NCI-H2107 treated with DMSO at 0.1 percent for 48 hours (cell line): ENCODE measurements around the gene GART.
"Not testable (repeated sequence)": the region's sequence is repeated elsewhere in the genome, so short reads cannot be mapped to it uniquely, and the experiment has no call there.

ENCODE experiments used
- DNase-seq: peaks from one replicate; lab custom pipeline; 2025; ENCODE audit not compliant: unreplicated experiment; lab: John Stamatoyannopoulos, UW

GART gene

GRCh38 chr21:33541756-33542639, at the start of gene GART:
Gene GART, minus strand, starts transcription at chr21:33542117. Its CDS starts 2,802 bp downstream, at chr21:33539315.
- peak; percentile 84 for DNase-seq

DNA sequence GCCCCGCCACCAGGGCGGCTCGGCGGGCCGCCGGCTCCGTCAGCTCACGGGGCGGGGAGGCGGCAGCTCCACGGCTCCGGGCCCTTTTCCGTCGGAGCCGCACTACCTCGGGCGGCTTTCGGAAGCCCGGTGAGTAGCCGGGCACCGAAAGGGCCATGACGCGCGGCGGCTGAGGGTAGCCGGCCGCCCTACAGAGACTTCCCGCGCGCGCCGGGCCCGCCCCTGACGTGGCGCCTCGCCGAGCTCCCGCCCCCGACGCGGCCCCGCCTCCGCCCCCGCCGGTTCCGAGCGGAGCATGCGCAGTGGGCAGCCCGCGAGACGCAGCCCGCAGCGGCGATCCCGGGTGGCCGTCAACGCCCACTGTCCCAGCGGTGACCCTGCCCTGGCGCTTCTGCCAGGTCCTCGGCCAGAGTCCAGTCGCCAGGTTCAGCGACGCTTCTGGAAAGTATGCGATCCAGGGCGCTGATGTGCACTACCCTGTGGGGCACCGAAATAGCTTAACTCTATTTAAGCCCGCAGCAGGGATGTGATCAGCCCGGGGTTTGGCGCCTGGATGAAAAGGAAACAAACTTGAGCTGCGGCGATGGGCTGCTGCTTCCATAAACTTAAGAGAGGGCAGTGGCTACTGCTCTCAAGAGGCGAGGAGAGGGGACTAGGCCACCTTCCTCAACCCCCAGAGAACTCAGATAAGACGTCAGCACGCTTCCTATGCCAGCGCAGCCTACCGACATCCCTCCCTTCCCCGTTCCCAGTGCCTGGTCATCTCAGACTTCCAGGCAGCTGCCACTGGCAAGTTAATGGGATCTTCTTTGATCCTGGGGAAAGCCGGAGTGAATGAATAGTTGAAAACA, 46.8 kb upstream of the GART start, which contains the start of gene DONSON:
DONSON (minus strand) TSS at position 200 of the 851 bp plus-strand sequence; CDS start at position 157, 43 bp downstream.
- DNase-seq: peak; percentile 62

DNA sequence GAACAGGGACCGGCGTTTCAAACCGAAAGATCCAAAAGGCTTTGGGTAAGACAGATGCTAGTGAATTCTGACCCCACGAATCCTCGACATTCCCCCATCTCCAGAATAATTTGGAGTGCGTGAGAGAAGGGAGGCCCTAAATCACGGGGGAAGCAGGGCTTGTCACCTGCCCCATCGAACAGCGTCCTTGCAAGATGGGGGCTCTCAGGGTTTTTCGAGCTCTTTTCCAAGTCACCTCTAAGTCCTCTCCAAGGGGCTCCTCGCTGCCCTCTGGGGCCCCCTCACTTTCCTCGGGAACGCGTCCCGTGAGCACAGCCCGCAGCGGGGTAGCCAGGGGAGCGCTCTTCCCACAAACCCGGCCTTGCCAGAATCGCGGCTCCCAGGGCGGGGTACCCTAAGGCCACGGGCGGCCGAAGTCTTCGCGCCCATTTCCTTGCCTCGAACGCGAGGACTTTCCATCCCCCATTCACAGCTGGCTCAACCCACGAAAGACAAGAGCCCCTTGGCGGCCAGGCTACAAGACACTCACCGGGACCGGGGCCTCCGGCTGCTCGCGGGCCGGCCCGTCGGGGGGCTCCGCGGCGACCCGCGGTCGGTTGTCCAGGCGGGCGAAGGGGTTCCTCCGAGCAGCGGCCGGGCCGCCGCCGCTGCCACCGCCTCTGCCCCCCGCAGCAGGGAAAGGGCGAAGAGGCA, 46.0 kb upstream of the GART start:
- DNase-seq: no peak

GRCh38 chr21:33586927-33587326, 45.0 kb upstream of the GART start:
- DNase-seq: no peak

GRCh38 chr21:33584455-33584854, 42.5 kb upstream of the GART start:
- no peak for DNase-seq

DNA sequence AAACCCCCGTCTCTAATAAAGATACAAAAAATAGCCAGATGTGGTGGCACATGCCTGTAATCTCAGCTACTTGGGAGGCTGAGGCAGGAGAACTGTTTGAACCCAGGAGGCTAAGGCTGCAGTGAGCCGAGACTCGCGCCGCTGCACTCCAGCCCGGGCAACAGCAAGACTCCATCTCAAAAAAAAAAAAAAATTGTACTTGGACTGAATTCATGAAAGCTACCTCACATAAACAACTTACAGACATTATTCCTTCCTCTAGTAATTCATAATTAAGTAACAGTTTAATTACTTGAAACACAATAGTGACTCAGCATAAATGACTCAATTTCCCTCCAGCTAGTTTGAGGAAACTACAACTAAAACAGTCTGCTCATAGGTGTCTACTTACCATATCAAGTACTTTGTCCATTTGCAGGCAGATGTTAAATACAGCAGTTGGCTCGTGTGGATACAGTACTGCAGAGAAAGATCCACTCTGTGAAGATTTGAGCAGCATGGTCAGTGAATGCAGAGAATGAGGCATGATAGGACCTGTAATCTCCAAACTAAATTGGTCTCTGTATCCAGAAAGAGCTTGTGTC, 37.1 kb upstream of the GART start:
- no peak for DNase-seq

- no peak for DNase-seq
Measured at GRCh38 chr21:33578214-33578613, 36.3 kb upstream of the GART start.

DNA sequence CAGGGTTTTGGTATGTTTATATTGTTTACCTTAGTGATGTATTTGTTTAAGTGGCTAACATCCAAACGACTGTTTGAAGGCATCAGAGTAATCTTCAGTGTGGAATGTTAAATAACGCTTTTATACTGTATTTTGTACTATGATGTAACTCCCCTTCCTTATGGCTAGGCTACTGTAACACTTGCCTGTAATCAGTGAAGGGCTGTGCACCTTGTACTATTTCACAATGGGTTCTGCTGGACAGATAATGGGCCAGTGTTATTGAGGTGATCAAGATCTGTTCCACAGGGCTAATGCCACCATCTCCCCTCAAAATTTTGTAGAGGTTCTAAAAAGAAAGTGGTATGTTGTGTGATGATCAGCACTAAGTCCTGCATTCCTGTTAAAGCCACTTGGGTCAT, 34.8 kb upstream of the GART start:
- DNase-seq: not testable (repeated sequence)

GRCh38 chr21:33572350-33572749, 30.4 kb upstream of the GART start:
- DNase-seq: no peak

GRCh38 chr21:33569991-33570390, 28.1 kb upstream of the GART start:
- no peak for DNase-seq

- DNase-seq: no peak
Measured at GRCh38 chr21:33568448-33568847, 26.5 kb upstream of the GART start.

GRCh38 chr21:33567914-33568313, 26.0 kb upstream of the GART start:
- no peak for DNase-seq

DNA sequence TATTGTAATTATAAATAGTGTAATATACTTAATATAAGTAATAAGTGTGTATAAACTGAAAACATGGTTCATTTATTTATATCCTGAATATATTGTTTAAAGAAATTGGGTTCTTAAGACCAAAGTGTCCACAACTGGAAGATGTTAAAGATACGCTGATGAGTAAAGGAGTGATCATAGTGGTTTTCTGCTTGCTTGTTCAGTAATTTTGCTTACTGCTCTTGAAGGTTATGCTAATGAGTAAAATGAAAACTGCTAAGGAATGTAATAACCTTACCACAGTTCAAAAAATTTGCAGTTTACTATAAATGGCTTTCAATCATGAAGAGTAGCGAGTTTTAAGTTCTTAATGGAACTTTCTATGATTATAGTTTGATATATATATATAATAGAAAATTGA, 24.6 kb upstream of the GART start:
- DNase-seq: no peak

DNA sequence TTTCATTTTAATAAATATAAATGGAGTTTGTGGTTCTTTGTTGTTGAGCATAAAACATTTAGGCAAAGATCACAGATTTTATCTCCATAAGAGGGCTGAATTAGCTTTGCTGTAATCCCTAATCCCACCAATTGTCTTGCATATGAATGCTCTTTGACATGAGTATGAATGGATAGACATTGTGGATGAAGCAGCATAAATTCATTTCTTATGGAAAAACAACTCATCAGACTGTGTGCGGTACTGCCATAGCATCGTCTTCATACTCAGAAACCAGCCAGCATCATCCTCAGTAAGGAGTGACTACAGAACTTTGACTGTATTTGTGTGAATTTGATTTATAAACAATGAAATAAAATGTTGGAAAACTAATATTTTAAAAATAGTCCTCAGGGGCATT, 20.5 kb upstream of the GART start:
- DNase-seq: no peak

- no peak for DNase-seq
Measured at GRCh38 chr21:33561373-33561772, 19.5 kb upstream of the GART start.

- no peak for DNase-seq
Measured at GRCh38 chr21:33560965-33561364, 19.0 kb upstream of the GART start.

GRCh38 chr21:33559813-33560212, 17.9 kb upstream of the GART start:
- no peak for DNase-seq

- DNase-seq: no peak
Measured at GRCh38 chr21:33558777-33559421, 17.0 kb upstream of the GART start.

DNA sequence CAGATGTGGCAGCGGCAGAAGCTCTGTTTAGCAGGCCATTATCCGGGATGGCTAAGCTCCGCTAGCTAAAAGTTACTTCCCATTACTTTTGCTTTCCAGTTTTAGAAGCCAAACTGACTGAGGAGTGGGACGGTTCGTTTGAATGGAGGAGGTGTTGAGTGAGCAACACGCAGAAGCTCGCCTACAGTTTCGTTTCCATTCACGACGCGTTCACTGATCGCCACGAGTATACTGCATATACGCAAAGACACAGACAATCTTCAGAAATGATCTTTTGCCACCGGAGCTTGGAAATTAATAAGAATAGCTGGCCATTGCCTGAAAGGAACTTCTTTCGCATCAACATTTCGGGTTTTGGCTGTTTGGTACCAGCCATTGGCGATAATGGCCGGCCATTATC, 15.5 kb upstream of the GART start:
- DNase-seq: no peak

DNA sequence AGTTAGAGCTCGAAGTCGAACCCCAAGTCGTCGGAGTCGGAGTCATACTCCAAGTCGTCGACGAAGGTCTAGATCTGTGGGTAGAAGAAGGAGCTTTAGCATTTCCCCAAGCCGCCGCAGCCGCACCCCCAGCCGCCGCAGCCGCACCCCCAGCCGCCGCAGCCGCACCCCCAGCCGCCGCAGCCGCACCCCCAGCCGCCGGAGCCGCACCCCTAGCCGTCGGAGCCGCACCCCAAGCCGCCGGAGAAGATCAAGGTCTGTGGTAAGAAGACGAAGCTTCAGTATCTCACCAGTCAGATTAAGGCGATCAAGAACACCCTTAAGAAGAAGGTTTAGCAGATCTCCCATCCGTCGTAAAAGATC, 13.0 kb upstream of the GART start:
- no peak for DNase-seq
